Endothelial cell of umbilical vein (primary cell): Measurements from ENCODE around the gene LEMD1. TPM values are rescaled to one million over a fixed set of nuclear protein-coding genes. Genes with fewer than 3 reads are reported as not detected.

Source experiments
- BruUV-seq: library from RNA; stranded (reverse); fragments of 400-500 nt; replicated peaks from 2 replicates; lab custom pipeline; 2021; lab: Mats Ljungman, UMichigan
- CTCF ChIA-PET: fragments of 300-600, 350-600 bp; sonication (Branson Sonifier 250); formaldehyde crosslinking; loops from one replicate; lab custom pipeline; 2021; ENCODE audit warnings: antibody characterized with exemption, inconsistent platforms; lab: Charles Lee
- POLR2A ChIA-PET: fragments of 300-600, 350-600 bp; sonication (Branson Sonifier 250); formaldehyde crosslinking; loops from one replicate; lab custom pipeline; 2021; ENCODE audit warnings: antibody characterized with exemption, inconsistent platforms; lab: Charles Lee
- DNase-seq: peaks from one replicate; pipeline ENCODE4 v3.0.0-alpha.2; 2011; ENCODE audit warnings: low read depth, low spot score
- FAIRE-seq: peaks from 2 replicates; lab custom pipeline; 2011; peaks lifted over from hg19 to GRCh38; lab: Jason Lieb, UNC
- H2AFZ ChIP-seq: 2 replicates; pipeline ENCODE4 v1.6.0; 2012; ENCODE audit warnings: low read depth, low read length, control low read depth, inconsistent platforms
- H3K27ac ChIP-seq: 2 replicates; pipeline ENCODE4 v1.5.1; 2011; ENCODE audit warnings: low read depth, mild to moderate bottlenecking, control low read depth, low read length, moderate library complexity; ENCODE audit not compliant: insufficient read depth
- H3K27me3 ChIP-seq, 2 experiments: 2 replicates each; pipeline versions ENCODE4 v1.6.0 to v1.6.1; 2011; ENCODE audit warnings: low read length in 2 of 2, mixed read lengths in 1 of 2; ENCODE audit not compliant: control insufficient read depth in 2 of 2, insufficient read depth in 2 of 2
- H3K36me3 ChIP-seq, 2 experiments: 2 replicates in 1 of 2; 3 replicates in 1 of 2; pipeline ENCODE4 v1.5.1; 2011; ENCODE audit warnings: low read length in 2 of 2, mild to moderate bottlenecking in 1 of 2, moderate library complexity in 1 of 2; ENCODE audit not compliant: control insufficient read depth in 2 of 2, insufficient read depth in 2 of 2; ENCODE audit errors: extremely low read depth in 1 of 2
- H3K4me1 ChIP-seq: 3 replicates; pipeline ENCODE4 v1.5.1; 2011; ENCODE audit warnings: mild to moderate bottlenecking, low read length; ENCODE audit not compliant: control insufficient read depth, insufficient read depth; ENCODE audit errors: extremely low read depth
- H3K4me2 ChIP-seq: 2 replicates; pipeline ENCODE4 v1.6.1; 2011; ENCODE audit warnings: low read length, control low read depth, mixed read lengths; ENCODE audit not compliant: insufficient read depth
- H3K4me3 ChIP-seq, 3 experiments: fragments of 200-600 bp in 1 of 3; sonication (generic), shearing (Covaris generic) in 1 of 3; replicated peaks in 1 of 3; 2 replicates each; pipeline ENCODE4 v1.5.1; 2011 to 2016; ENCODE audit warnings: control low read depth in 3 of 3, low read length in 3 of 3, mild to moderate bottlenecking in 2 of 3, inconsistent platforms in 1 of 3, low read depth in 1 of 3, moderate library complexity in 1 of 3; ENCODE audit not compliant: insufficient read depth in 1 of 3
- H3K79me2 ChIP-seq: 2 replicates; pipeline ENCODE4 v1.6.0; 2012; ENCODE audit warnings: low read length, inconsistent platforms; ENCODE audit not compliant: control insufficient read depth, insufficient read depth
- H3K9ac ChIP-seq: replicated peaks from 2 replicates; pipeline ENCODE3; 2011; ENCODE audit warnings: low read length, control low read depth; ENCODE audit not compliant: insufficient read depth; ENCODE audit errors: extremely low read depth
- H3K9me1 ChIP-seq: replicated peaks from 3 replicates; pipeline ENCODE4 v1.6.0; 2011; ENCODE audit warnings: mild to moderate bottlenecking, low read length; ENCODE audit not compliant: control insufficient read depth, insufficient read depth; ENCODE audit errors: extremely low read depth
- H3K9me3 ChIP-seq: replicated peaks from 2 replicates; pipeline ENCODE4 v1.5.1; 2012; ENCODE audit warnings: low read length, inconsistent platforms; ENCODE audit not compliant: control insufficient read depth, insufficient read depth
- H4K20me1 ChIP-seq: replicated peaks from 2 replicates; pipeline ENCODE3; 2011; ENCODE audit warnings: mild to moderate bottlenecking, low read length; ENCODE audit not compliant: control insufficient read depth, insufficient read depth; ENCODE audit errors: extremely low read depth
- EZH2 ChIP-seq: IDR thresholded peaks from 2 replicates; pipeline ENCODE4 v1.6.1; 2012; ENCODE audit warnings: borderline replicate concordance, low read depth, mild to moderate bottlenecking, moderate library complexity, low read length, inconsistent platforms; ENCODE audit not compliant: severe bottlenecking
- FOS ChIP-seq: IDR thresholded peaks from 2 replicates; pipeline ENCODE4 v1.6.1; 2011; ENCODE audit warnings: mild to moderate bottlenecking, low read length, moderate library complexity, borderline replicate concordance; ENCODE audit not compliant: insufficient read depth
- GATA2 ChIP-seq: IDR thresholded peaks from 2 replicates; pipeline ENCODE4 v1.7.0; 2011; ENCODE audit warnings: low read depth, mild to moderate bottlenecking, moderate library complexity, mixed read lengths, low read length; ENCODE audit not compliant: insufficient read length, insufficient read depth
- JUN ChIP-seq: IDR thresholded peaks from 2 replicates; pipeline ENCODE4 v1.6.1; 2011; ENCODE audit warnings: borderline replicate concordance, low read depth; ENCODE audit not compliant: insufficient read length, insufficient read depth
- MYC ChIP-seq: IDR thresholded peaks from one replicate; pipeline ENCODE4 v1.6.1; 2011; ENCODE audit warnings: mild to moderate bottlenecking, low read depth, low read length
- POLR2A ChIP-seq: IDR thresholded peaks from 2 replicates; pipeline ENCODE4 v1.6.1; 2012; ENCODE audit warnings: low read depth, mild to moderate bottlenecking, control low read depth, low read length
- POLR2AphosphoS5 ChIP-seq: IDR thresholded peaks from 2 replicates; pipeline ENCODE4 v1.6.1; 2012; ENCODE audit warnings: low read depth, mild to moderate bottlenecking, control low read depth, low read length, moderate library complexity; ENCODE audit not compliant: insufficient read depth
- dilution Hi-C: fragments of 300-500 bp; cut with MboI; formaldehyde crosslinking; loops from one replicate; pipeline ENCODE4 v1.15.0; 2019; ENCODE audit warnings: low sequenced_read_pairs; ENCODE audit not compliant: extremely low pct_ligation_motif_present
- intact Hi-C: fragments of 100-400 bp; cut with micrococcal nuclease; formaldehyde crosslinking; loops from one replicate; pipeline ENCODE4 v1.10.0; 2022
- polyA plus RNA-seq, 4 experiments: library from polyadenylated mRNA; depleted of rRNA in 3 of 4; stranded (reverse) in 3 of 4; unstranded in 1 of 4; fragments of >200 nt; gene quantifications; 2 replicates each; pipeline versions ENCODE4 v1.2.1 to v1.2.3, GENCODE V29; 2011 to 2012; ENCODE audit warnings: missing spikeins in 1 of 4
- total RNA-seq: library from RNA; stranded (reverse); gene quantifications from 2 replicates; pipeline ENCODE4 v1.2.3, GENCODE V29; 2021
- TF ChIP-seq, protein P1 (sequence below): IDR thresholded peaks from 2 replicates; pipeline ENCODE4 v1.6.1; 2011; ENCODE audit not compliant: insufficient read depth, insufficient read length
- TF ChIP-seq, protein P2 (sequence below), 2 donors: IDR thresholded peaks; 1 replicate in 1 of 2; 2 replicates in 1 of 2; pipeline ENCODE4 v1.5.1; 2011; ENCODE audit warnings: low read length in 2 of 2, mild to moderate bottlenecking in 2 of 2, moderate library complexity in 2 of 2, control low read depth in 1 of 2, inconsistent platforms in 1 of 2, low read depth in 1 of 2; ENCODE audit not compliant: insufficient read depth in 1 of 2; ENCODE audit errors: extremely low read depth in 1 of 2

The LEMD1 gene
- total and polyA plus RNA-seq, 2 donors (not counting 3 experiments of a cell fraction or from before 2014, with no cell fraction given) = not detected

DNA sequence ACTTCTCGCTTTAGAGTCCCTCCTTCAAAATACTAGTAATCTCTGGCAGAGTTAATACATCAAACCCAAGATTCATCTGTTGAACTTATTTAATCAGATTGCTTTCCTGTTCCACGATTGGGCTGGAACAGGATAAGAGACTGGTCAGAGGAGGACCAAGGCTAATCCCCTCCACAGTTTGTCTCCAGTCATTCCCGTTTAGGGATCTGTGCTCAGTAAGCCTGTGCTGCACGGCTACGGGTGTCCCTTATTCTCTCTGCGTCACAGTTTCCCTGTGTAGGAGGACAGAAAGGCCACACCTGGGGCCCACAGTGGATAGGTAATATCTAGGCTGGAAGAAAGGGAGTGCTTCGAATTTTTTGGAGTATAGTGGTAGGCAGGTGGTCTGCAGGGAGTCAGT, 83.8 kb downstream of the LEMD1 start:
- POLR2A ChIA-PET = no interaction called here

DNA sequence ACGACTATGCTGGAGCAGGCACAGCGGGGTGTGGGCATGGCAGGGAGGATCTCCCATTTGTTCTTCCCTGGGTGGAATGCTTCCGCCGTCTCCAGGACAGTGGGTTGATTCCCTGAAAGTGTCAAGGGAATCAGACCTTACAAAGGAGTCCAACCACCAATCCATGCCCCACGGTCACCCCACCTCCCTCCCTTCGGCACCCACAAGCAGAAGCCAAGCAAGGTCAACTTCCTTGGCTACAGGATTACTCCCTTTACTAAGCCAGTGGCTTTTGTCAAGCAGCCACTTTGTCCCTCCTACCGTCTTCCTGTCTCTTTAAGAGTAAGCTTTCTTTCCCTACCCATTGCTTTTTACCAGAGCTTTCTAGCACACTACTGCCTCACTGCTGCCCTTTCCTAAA, 84.4 kb downstream of the LEMD1 start:
- Histone ChIP-seq H3K4me1 (no peaks in the 10 kb centered on the region), H3K27ac (no peak overlapping the region), H3K4me2 (no peak overlapping the region), H3K27me3 (peaks cover 14 to 17% of the 10 kb centered on the region in 2 experiments), H3K9me1 (no peaks in the 10 kb centered on the region), H4K20me1 (no peaks in the 10 kb centered on the region), H3K4me3 (no peak overlapping the region), H2AFZ (no peak overlapping the region), H3K9me3 (no peaks in the 10 kb centered on the region), H3K36me3 (no peaks in the 10 kb centered on the region), H3K9ac (no peak overlapping the region), H3K79me2 (no peaks in the 10 kb centered on the region)
- dilution Hi-C loops (no loop called here), intact Hi-C loops (loop anchor here (1.0 kb wide), 1 partner anchor 49 kb away; no protein-coding TSS in a partner anchor)
- no peak for FAIRE-seq
- TF ChIP-seq JUN (no peak), MYC (no peak), POLR2AphosphoS5 (no peak), GATA2 (no peak), EZH2 (no peak), FOS (no peak), POLR2A (no peak)
- TF ChIP-seq, protein P1, sequence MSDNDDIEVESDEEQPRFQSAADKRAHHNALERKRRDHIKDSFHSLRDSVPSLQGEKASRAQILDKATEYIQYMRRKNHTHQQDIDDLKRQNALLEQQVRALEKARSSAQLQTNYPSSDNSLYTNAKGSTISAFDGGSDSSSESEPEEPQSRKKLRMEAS = no peak
- TF ChIP-seq, protein P2, sequence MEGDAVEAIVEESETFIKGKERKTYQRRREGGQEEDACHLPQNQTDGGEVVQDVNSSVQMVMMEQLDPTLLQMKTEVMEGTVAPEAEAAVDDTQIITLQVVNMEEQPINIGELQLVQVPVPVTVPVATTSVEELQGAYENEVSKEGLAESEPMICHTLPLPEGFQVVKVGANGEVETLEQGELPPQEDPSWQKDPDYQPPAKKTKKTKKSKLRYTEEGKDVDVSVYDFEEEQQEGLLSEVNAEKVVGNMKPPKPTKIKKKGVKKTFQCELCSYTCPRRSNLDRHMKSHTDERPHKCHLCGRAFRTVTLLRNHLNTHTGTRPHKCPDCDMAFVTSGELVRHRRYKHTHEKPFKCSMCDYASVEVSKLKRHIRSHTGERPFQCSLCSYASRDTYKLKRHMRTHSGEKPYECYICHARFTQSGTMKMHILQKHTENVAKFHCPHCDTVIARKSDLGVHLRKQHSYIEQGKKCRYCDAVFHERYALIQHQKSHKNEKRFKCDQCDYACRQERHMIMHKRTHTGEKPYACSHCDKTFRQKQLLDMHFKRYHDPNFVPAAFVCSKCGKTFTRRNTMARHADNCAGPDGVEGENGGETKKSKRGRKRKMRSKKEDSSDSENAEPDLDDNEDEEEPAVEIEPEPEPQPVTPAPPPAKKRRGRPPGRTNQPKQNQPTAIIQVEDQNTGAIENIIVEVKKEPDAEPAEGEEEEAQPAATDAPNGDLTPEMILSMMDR (IDR thresholded peaks at IDR 0.05; ENCODE audit: extremely low read depth in 1 of 2, insufficient read depth in 1 of 2, low read depth in 1 of 2, low read length in 2 of 2) = no peak
- ChIA-PET CTCF (interaction anchor here (0.8 to 21.6 kb wide), 6 partner anchors 11 to 185 kb away, joined by 3 to 1536 read pairs (median 41); no protein-coding TSS in a partner anchor), POLR2A (no interaction called here)
- BruUV-seq = no TSS peak
- no peak for DNase-seq

More for the DNA sequence above, 83.8 kb downstream of the LEMD1 start:
- Histone ChIP-seq H3K4me1 (no peaks in the 10 kb centered on the region), H3K9me3 (no peaks in the 10 kb centered on the region), H3K4me2 (no peak overlapping the region), H3K9me1 (no peaks in the 10 kb centered on the region), H3K9ac (no peak overlapping the region), H2AFZ (no peak overlapping the region), H3K27me3 (peaks cover 19% of the 10 kb centered on the region in 2 experiments), H4K20me1 (no peaks in the 10 kb centered on the region), H3K27ac (no peak overlapping the region), H3K36me3 (no peaks in the 10 kb centered on the region), H3K79me2 (no peaks in the 10 kb centered on the region), H3K4me3 (no peak overlapping the region)
- CTCF ChIA-PET = interaction anchor here (2.2 to 21.6 kb wide), 4 partner anchors 15 to 185 kb away, joined by 27 to 1536 read pairs (median 82); no protein-coding TSS in a partner anchor
- no peak for FAIRE-seq
- DNase-seq = no peak
- dilution Hi-C loops = no loop called here
- BruUV-seq = no TSS peak
- intact Hi-C loops = no loop called here
- TF ChIP-seq POLR2AphosphoS5 (no peak), EZH2 (no peak), GATA2 (no peak), FOS (no peak)
- TF ChIP-seq, protein P2 (IDR thresholded peaks at IDR 0.05; ENCODE audit: extremely low read depth in 1 of 2, insufficient read depth in 1 of 2, low read depth in 1 of 2, low read length in 2 of 2) = no peak
